HFF-Myc (cell line): ENCODE results near the gene CHAD.

Source experiments
- DNase-seq: peaks from one replicate; pipeline ENCODE4 v3.0.0-alpha.2; 2011; ENCODE audit warnings: low read depth; ENCODE audit errors: extremely low read depth
- H3K4me3 ChIP-seq: replicated peaks from 2 replicates; pipeline ENCODE4 v1.5.1; 2011; ENCODE audit warnings: low read depth, mild to moderate bottlenecking, control low read depth, low read length
- CTCF ChIP-seq: IDR thresholded peaks from 2 replicates; pipeline ENCODE4 v1.5.1; 2012; ENCODE audit warnings: mild to moderate bottlenecking, low read depth, low read length, control low read depth; ENCODE audit errors: missing control alignments

CHAD gene

DNA sequence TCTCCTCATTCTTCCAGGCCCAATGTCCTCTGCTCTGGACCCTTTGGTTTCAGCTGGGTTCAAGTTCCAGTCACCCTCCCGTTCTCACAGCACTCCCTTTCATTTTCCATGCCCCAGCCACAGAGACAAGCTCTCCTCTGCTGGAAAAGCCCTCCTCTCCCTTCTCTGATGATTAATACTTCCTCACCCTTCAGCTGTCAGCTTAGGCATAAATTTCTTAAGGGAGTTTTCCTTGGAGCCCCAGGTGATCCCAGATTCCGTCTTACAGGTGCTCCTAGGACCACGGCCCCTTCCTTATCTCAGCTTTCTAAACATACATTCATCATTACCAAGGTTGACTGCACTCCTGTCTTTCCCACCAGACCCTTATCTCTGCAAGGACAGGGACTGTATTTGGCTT is 10.4 kb downstream of the CHAD start:
- no peak for TF ChIP-seq CTCF
- no peak for DNase-seq

DNA sequence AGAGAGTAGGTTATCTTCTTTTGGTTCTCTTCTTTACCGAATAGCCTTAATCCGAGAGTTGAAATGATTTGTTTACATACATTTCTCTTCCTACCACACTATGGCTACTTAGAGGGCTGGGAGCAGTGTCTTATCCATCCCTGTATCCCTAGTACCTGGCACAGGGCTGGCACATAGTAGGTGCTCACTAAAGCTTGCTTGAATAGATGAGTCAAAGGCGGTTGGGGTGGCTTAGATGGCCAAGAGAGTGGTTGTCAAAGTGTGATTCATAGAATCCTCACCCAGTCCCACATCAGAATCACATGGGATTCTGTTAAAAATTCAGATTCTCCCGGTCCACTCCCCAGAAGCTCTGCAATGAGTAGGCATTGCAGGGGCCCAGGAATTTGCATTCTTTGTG is 11.1 kb downstream of the CHAD start:
- H3K4me3 ChIP-seq: no peak overlapping the region
- no peak for DNase-seq
- TF ChIP-seq CTCF: no peak

More for the DNA sequence above, 10.4 kb downstream of the CHAD start:
- H3K4me3 ChIP-seq: no peak overlapping the region

- no peak for DNase-seq
- no peak overlapping the region for H3K4me3 ChIP-seq
- TF ChIP-seq CTCF: no peak
These were observed 14.8 kb downstream of the CHAD start for GRCh38 chr17:50453901-50454300.

GRCh38 chr17:50452630-50453300 is 15.9 kb downstream of the CHAD start:
- no peak for TF ChIP-seq CTCF
- DNase-seq: no peak
- H3K4me3 ChIP-seq: no peak overlapping the region

DNA sequence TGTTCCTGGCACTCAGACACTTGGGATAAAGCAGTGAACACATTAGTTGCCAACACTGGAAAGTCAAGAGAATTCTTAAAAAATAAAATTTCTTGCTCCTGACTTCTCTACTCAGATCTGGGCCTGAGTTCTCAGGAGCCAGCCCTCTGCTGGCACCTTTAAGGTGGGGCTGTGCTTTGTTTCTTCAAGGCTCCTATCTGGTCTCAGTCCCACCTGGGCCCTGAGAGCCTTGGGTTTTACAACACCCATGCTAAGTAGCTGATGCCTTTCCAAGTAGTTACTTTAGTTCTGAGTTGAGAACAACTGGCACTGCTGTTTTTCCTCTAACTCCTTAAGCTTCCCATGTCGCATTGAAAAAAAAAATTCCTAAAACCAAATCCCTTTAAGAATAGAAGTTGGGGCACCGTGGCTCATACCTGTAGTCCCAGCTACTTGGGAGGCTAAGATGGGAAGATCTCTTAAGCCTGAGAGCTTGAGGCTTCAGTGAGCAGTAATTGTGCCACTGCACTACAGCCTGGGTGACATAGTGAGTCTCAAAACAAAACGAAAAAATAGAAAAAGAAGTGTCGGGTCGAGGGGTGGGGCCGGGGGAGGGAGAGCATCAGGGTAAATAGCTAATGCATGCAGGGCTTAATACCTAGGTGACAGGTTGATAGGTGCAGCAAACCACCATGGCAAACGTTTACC is 16.6 kb downstream of the CHAD start:
- no peak overlapping the region for H3K4me3 ChIP-seq
- TF ChIP-seq CTCF: no peak
- no peak for DNase-seq

DNA sequence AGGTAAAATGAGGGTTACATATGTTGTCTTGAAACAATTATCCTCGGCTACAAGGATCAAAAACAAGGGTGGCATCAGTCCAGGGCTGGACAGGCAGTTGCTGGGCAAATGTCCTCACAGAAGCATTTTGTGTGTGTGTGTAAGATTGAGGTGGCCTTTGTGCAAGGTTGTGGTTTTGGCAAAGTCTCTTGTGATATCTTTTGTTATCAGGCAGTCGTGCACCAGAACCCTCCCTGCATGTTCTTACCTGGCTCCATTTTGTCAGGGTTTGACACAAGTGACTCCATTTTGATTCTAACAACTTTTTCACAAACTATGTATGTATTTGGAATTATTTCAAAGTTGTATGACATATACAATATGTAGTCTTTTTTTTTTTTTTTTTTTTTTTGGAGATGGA is 20.0 kb downstream of the CHAD start:
- no peak overlapping the region for H3K4me3 ChIP-seq
- no peak for TF ChIP-seq CTCF
- no peak for DNase-seq
